Astrocyte of the spinal cord (primary cell): Measurements from ENCODE around the gene KCNV2.

Experiments
- DNase-seq: peaks from one replicate; pipeline ENCODE4 v3.0.0; 2011; ENCODE audit warnings: low read depth, low spot score
- H3K4me3 ChIP-seq: 2 replicates; pipeline ENCODE4 v1.5.1; 2011; ENCODE audit warnings: low read depth, mild to moderate bottlenecking, low read length, moderate library complexity
- in situ Hi-C: cut with HindIII; loops from 2 replicates; pipeline ENCODE4 v1.10.0; 2017; ENCODE audit warnings: low sequenced_read_pairs
- TF ChIP-seq, protein P1 (sequence below): IDR thresholded peaks from 2 replicates; pipeline ENCODE4 v1.5.1; 2012; ENCODE audit warnings: low read depth, mild to moderate bottlenecking, low read length, inconsistent platforms

KCNV2 gene

GRCh38 chr9:2764353-2764752, 47.0 kb downstream of the KCNV2 start:
- in situ Hi-C loops, result no loop called here
- H3K4me3 ChIP-seq, result no peak overlapping the region
- TF ChIP-seq, protein P1, sequence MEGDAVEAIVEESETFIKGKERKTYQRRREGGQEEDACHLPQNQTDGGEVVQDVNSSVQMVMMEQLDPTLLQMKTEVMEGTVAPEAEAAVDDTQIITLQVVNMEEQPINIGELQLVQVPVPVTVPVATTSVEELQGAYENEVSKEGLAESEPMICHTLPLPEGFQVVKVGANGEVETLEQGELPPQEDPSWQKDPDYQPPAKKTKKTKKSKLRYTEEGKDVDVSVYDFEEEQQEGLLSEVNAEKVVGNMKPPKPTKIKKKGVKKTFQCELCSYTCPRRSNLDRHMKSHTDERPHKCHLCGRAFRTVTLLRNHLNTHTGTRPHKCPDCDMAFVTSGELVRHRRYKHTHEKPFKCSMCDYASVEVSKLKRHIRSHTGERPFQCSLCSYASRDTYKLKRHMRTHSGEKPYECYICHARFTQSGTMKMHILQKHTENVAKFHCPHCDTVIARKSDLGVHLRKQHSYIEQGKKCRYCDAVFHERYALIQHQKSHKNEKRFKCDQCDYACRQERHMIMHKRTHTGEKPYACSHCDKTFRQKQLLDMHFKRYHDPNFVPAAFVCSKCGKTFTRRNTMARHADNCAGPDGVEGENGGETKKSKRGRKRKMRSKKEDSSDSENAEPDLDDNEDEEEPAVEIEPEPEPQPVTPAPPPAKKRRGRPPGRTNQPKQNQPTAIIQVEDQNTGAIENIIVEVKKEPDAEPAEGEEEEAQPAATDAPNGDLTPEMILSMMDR, result no peak
- peak; percentile 32 for DNase-seq

DNA sequence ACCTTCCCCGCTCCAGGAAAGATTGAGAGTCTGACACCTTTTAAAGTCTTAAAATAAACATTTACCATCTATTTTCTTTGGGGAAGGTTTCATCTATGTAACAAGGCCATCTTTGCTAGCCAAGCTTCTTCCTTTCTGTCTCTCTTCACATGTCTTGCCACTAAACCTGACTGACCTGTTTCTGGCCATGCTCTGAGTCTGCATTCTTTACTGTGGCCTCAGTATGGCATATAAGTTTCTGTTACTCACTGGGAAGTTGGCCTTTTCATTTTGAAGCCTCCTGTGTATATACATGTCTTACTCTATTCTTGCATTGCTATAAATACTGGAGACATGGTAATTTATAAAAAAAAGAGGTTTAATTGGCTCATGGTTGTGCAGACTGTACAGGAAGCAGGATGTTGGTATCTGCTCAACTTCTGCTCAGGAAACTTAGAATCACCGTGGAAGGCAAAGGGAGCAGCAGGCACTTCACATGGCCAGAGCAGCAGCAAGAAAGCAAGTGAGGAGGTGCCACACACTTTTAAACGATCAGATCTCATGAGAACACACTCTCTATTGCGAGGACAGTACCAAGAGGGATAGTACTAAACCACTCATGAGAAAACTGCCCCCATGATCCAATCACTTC, 48.1 kb downstream of the KCNV2 start:
- H3K4me3 ChIP-seq, result no peak overlapping the region
- no peak for DNase-seq
- TF ChIP-seq, protein P1, result no peak
- in situ Hi-C loops, result no loop called here

- in situ Hi-C loops, result no loop called here
- no peak overlapping the region for H3K4me3 ChIP-seq
- DNase-seq, result no peak
- TF ChIP-seq, protein P1, result no peak
Measured at GRCh38 chr9:2767800-2768677, 50.7 kb downstream of the KCNV2 start.

DNA sequence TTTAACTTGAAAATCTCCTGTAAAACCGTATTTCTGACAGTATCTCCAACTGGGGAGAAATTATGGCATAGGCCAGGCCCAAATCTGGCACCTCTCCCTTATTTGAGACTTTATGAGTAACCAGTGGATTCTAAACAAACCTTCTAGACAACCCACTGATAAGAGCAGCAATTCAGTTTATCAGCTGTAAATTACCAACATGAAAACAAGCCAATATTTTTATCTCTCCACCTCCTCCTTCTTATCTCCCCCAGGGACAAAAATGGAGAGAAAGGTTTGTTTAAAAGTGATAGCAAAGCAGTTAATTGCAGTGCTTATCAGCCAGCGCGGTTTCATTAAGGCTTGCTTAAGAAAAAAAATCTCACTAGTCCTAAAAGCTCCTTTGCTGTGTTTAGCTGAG, 53.8 kb downstream of the KCNV2 start:
- in situ Hi-C loops, result no loop called here
- TF ChIP-seq, protein P1, result no peak
- no peak for DNase-seq
- no peak overlapping the region for H3K4me3 ChIP-seq

- no peak overlapping the region for H3K4me3 ChIP-seq
- TF ChIP-seq, protein P1, result no peak
- in situ Hi-C loops, result no loop called here
- no peak for DNase-seq
Measured at GRCh38 chr9:2771661-2772060, 54.4 kb downstream of the KCNV2 start.

- H3K4me3 ChIP-seq, result no peak overlapping the region
- TF ChIP-seq, protein P1, result no peak
Measured at GRCh38 chr9:2777454-2777853, 60.1 kb downstream of the KCNV2 start.

More at GRCh38 chr9:2777454-2777853, 60.1 kb downstream of the KCNV2 start:
- DNase-seq, result no peak
- in situ Hi-C loops, result no loop called here
